H1 (cell line): Measurements from ENCODE around the gene PMM2. TPM values are rescaled to one million over a fixed set of nuclear protein-coding genes. Genes with fewer than 3 reads are reported as not detected.

Experiments used
- CTCF ChIA-PET: fragments of 300-600 bp; sonication (Branson Sonifier 250); formaldehyde crosslinking; loops from one replicate; lab custom pipeline; 2021; ENCODE audit not compliant: partially characterized antibody; lab: Charles Lee
- POLR2A ChIA-PET: fragments of 300-600 bp; sonication (Branson Sonifier 250); formaldehyde crosslinking; loops from one replicate; lab custom pipeline; 2021; ENCODE audit warnings: inconsistent platforms; ENCODE audit not compliant: partially characterized antibody; lab: Charles Lee
- DNase-seq, 2 experiments: peaks; one replicate each; pipeline versions ENCODE4 v3.0.0 to v3.0.0-alpha.2; 2010 to 2022; ENCODE audit warnings: low spot score in 2 of 2, low read depth in 1 of 2, mixed read lengths in 1 of 2
- FAIRE-seq: peaks from 2 replicates; lab custom pipeline; 2011; peaks lifted over from hg19 to GRCh38; lab: Jason Lieb, UNC
- H2AFZ ChIP-seq: 2 replicates; pipeline ENCODE4 v1.8.1; 2012; ENCODE audit warnings: low read length, inconsistent platforms
- H2AK5ac ChIP-seq: 2 replicates; pipeline ENCODE4 v1.6.1; 2013; ENCODE audit warnings: low read depth, low read length
- H2BK120ac ChIP-seq: replicated peaks from 2 replicates; pipeline ENCODE3; 2013; ENCODE audit warnings: low read depth, low read length, inconsistent platforms
- H2BK12ac ChIP-seq: 2 replicates; pipeline ENCODE4 v1.6.1; 2013; ENCODE audit warnings: low read depth, low read length
- H2BK15ac ChIP-seq: 2 replicates; pipeline ENCODE4 v1.6.1; 2013; ENCODE audit warnings: low read length
- H2BK20ac ChIP-seq: 2 replicates; pipeline ENCODE4 v1.6.1; 2013; ENCODE audit warnings: low read length
- H2BK5ac ChIP-seq: 2 replicates; pipeline ENCODE4 v1.6.1; 2013; ENCODE audit warnings: low read depth, low read length
- H3K14ac ChIP-seq: 2 replicates; pipeline ENCODE4 v1.6.1; 2013; ENCODE audit warnings: inconsistent platforms; ENCODE audit not compliant: insufficient read length
- H3K18ac ChIP-seq: 2 replicates; pipeline ENCODE4 v1.6.1; 2013; ENCODE audit warnings: low read length; ENCODE audit errors: extremely low read depth
- H3K23ac ChIP-seq: 2 replicates; pipeline ENCODE4 v1.6.1; 2013; ENCODE audit warnings: inconsistent platforms; ENCODE audit not compliant: insufficient read length
- H3K23me2 ChIP-seq: 2 replicates; pipeline ENCODE4 v1.6.1; 2013; ENCODE audit warnings: low read depth, low read length
- H3K27ac ChIP-seq: 2 replicates; pipeline ENCODE4 v1.6.1; 2011; ENCODE audit warnings: low read depth, low read length, inconsistent platforms
- H3K27me3 ChIP-seq, 4 experiments: replicated peaks in 1 of 4; 1 replicate in 1 of 4; 2 replicates in 3 of 4; pipeline versions ENCODE4 v1.6.1 to v1.8.1; 2011 to 2013; ENCODE audit warnings: low read length in 3 of 4, mild to moderate bottlenecking in 3 of 4, inconsistent platforms in 2 of 4, mixed read lengths in 2 of 4, moderate library complexity in 1 of 4; ENCODE audit not compliant: control insufficient read depth in 3 of 4, insufficient read depth in 3 of 4; ENCODE audit errors: extremely low read depth in 1 of 4
- H3K36me3 ChIP-seq, 4 experiments: 2 replicates each; pipeline versions ENCODE4 v1.6.1 to v1.8.1; 2011 to 2013; ENCODE audit warnings: mild to moderate bottlenecking in 4 of 4, low read length in 3 of 4, moderate library complexity in 2 of 4, control low read depth in 1 of 4, inconsistent platforms in 1 of 4; ENCODE audit not compliant: insufficient read depth in 4 of 4, control insufficient read depth in 2 of 4
- H3K4ac ChIP-seq: replicated peaks from 2 replicates; pipeline ENCODE3; 2013; ENCODE audit warnings: low read length, low read depth, mixed read lengths, inconsistent platforms; ENCODE audit not compliant: insufficient read length
- H3K4me1 ChIP-seq, 4 experiments: replicated peaks in 1 of 4; 1 replicate in 1 of 4; 2 replicates in 3 of 4; pipeline versions ENCODE4 v1.6.1 to v1.8.1; 2011 to 2013; ENCODE audit warnings: low read length in 3 of 4, inconsistent platforms in 2 of 4, mixed read lengths in 1 of 4; ENCODE audit not compliant: insufficient read depth in 4 of 4, control insufficient read depth in 3 of 4
- H3K4me2 ChIP-seq, 2 experiments: 2 replicates each; pipeline versions ENCODE4 v1.6.1 to v1.8.1; 2011 to 2013; ENCODE audit warnings: low read depth in 2 of 2, low read length in 2 of 2, control low read depth in 1 of 2, inconsistent platforms in 1 of 2, mild to moderate bottlenecking in 1 of 2; ENCODE audit not compliant: insufficient read depth in 1 of 2
- H3K4me3 ChIP-seq, 4 experiments: fragments of 200-600, 300-600 bp in 1 of 4; sonication (generic), shearing (Covaris generic), sonication (Bioruptor Twin) in 1 of 4; 2 replicates each; pipeline versions ENCODE4 v1.5.1 to v1.8.1; 2011 to 2016; ENCODE audit warnings: low read length in 4 of 4, low read depth in 3 of 4, control low read depth in 2 of 4, inconsistent platforms in 2 of 4, mild to moderate bottlenecking in 2 of 4, mixed read lengths in 1 of 4, moderate library complexity in 1 of 4; ENCODE audit not compliant: insufficient read depth in 2 of 4; ENCODE audit errors: extremely low read depth in 1 of 4
- H3K56ac ChIP-seq: replicated peaks from 2 replicates; pipeline ENCODE3; 2013; ENCODE audit warnings: low read depth, mild to moderate bottlenecking, mixed read lengths, low read length, inconsistent platforms; ENCODE audit not compliant: insufficient read length
- H3K79me1 ChIP-seq: 2 replicates; pipeline ENCODE4 v1.6.1; 2013; ENCODE audit warnings: low read depth, low read length, control low read depth
- H3K79me2 ChIP-seq, 2 experiments: 2 replicates each; pipeline versions ENCODE4 v1.6.1 to v1.8.1; 2012 to 2013; ENCODE audit warnings: low read length in 2 of 2, mild to moderate bottlenecking in 2 of 2, inconsistent platforms in 1 of 2; ENCODE audit not compliant: insufficient read depth in 2 of 2, control insufficient read depth in 1 of 2
- H3K9ac ChIP-seq, 4 experiments: replicated peaks in 1 of 4; 1 replicate in 1 of 4; 2 replicates in 3 of 4; pipeline versions ENCODE4 v1.6.1 to v1.8.1; 2011 to 2013; ENCODE audit warnings: low read depth in 3 of 4, low read length in 3 of 4, control low read depth in 2 of 4, mild to moderate bottlenecking in 2 of 4, moderate library complexity in 2 of 4, inconsistent platforms in 1 of 4; ENCODE audit errors: extremely low read depth in 1 of 4
- H3K9me3 ChIP-seq, 2 experiments: 2 replicates each; pipeline versions ENCODE4 v1.6.1 to v1.8.1; 2012 to 2013; ENCODE audit warnings: mild to moderate bottlenecking in 2 of 2, moderate library complexity in 2 of 2, control low read depth in 1 of 2, inconsistent platforms in 1 of 2, low read depth in 1 of 2, low read length in 1 of 2, mixed read lengths in 1 of 2; ENCODE audit not compliant: insufficient read depth in 2 of 2
- H4K20me1 ChIP-seq, 2 experiments: replicated peaks in 1 of 2; 2 replicates each; pipeline versions ENCODE3 to v1.8.1; 2011 to 2013; ENCODE audit warnings: inconsistent platforms in 2 of 2, low read length in 2 of 2, mild to moderate bottlenecking in 1 of 2; ENCODE audit not compliant: insufficient read depth in 2 of 2, control insufficient read depth in 1 of 2
- H4K5ac ChIP-seq: 2 replicates; pipeline ENCODE4 v1.6.1; 2013; ENCODE audit warnings: low read length, low read depth, mixed read lengths, inconsistent platforms; ENCODE audit not compliant: insufficient read length
- H4K8ac ChIP-seq: 2 replicates; pipeline ENCODE4 v1.8.0; 2013; ENCODE audit warnings: mild to moderate bottlenecking, moderate library complexity, low read length, inconsistent platforms; ENCODE audit not compliant: insufficient read depth; ENCODE audit errors: extremely low read depth
- H4K91ac ChIP-seq: replicated peaks from 2 replicates; pipeline ENCODE3; 2013; ENCODE audit warnings: low read length, mixed read lengths, inconsistent platforms; ENCODE audit not compliant: insufficient read length
- ATF2 ChIP-seq: IDR thresholded peaks from 2 replicates; pipeline ENCODE4 v1.6.1; 2012; ENCODE audit warnings: low read length, inconsistent platforms
- BCL11A ChIP-seq, 2 experiments: IDR thresholded peaks; one replicate each; pipeline ENCODE4 v1.6.1; 2011; ENCODE audit warnings: low read depth in 2 of 2, low read length in 2 of 2, mild to moderate bottlenecking in 2 of 2
- CHD1 ChIP-seq: IDR thresholded peaks from 2 replicates; pipeline ENCODE4 v1.6.1; 2012; ENCODE audit warnings: low read depth, low read length, improper control_type of control experiment
- CREB1 ChIP-seq: IDR thresholded peaks from 2 replicates; pipeline ENCODE4 v1.6.1; 2012; ENCODE audit warnings: inconsistent platforms
- CTCF ChIP-seq, 3 experiments: IDR thresholded peaks; 1 replicate in 2 of 3; 2 replicates in 1 of 3; pipeline versions ENCODE4 v1.5.1 to v1.6.1; 2011; ENCODE audit warnings: low read length in 3 of 3, mild to moderate bottlenecking in 3 of 3, inconsistent platforms in 2 of 3, low read depth in 1 of 3, moderate library complexity in 1 of 3; ENCODE audit not compliant: insufficient read depth in 1 of 3; ENCODE audit errors: control extremely low read depth in 1 of 3
- HDAC6 ChIP-seq: IDR thresholded peaks from one replicate; pipeline ENCODE4 v1.7.1; 2012; ENCODE audit warnings: low read depth, mild to moderate bottlenecking, inconsistent platforms, low read length, moderate library complexity
- SP1 ChIP-seq: IDR thresholded peaks from 2 replicates; pipeline ENCODE4 v1.6.1; 2011; ENCODE audit warnings: low read depth, low read length
- SP2 ChIP-seq: IDR thresholded peaks from 2 replicates; pipeline ENCODE4 v1.6.1; 2012; ENCODE audit warnings: mild to moderate bottlenecking, low read length, inconsistent platforms
- SP4 ChIP-seq: IDR thresholded peaks from 2 replicates; pipeline ENCODE4 v1.6.1; 2012; ENCODE audit warnings: low read length, inconsistent platforms
- SUZ12 ChIP-seq: fragments of 200-600 bp; sonication (generic); IDR thresholded peaks from 2 replicates; pipeline ENCODE4 v1.6.1; 2012; ENCODE audit warnings: mild to moderate bottlenecking, inconsistent platforms, low read length, moderate library complexity, mixed read lengths
- TAF1 ChIP-seq: IDR thresholded peaks from 2 replicates; pipeline ENCODE4 v1.6.1; 2011; ENCODE audit warnings: mild to moderate bottlenecking, low read depth, low read length
- WGBS, 2 experiments: shearing (Covaris generic) in 1 of 2; methylation state at CpG; one replicate each; pipeline versions ENCODE4 v1.1.6 to v1.1.7; 2013 to 2015; ENCODE audit warnings: low lambda C conversion rate in 2 of 2, mixed read lengths in 2 of 2, inconsistent platforms in 1 of 2, low coverage in 1 of 2, missing lambda C conversion rate in 1 of 2; ENCODE audit not compliant: insufficient replicate concordance in 2 of 2, insufficient coverage in 1 of 2, insufficient read length in 1 of 2; ENCODE audit errors: extremely low coverage in 1 of 2, missing lambda C conversion rate in 1 of 2; 5-methylcytosine and 5-hydroxymethylcytosine counted together
- polyA plus RNA-seq, 7 experiments: library from polyadenylated mRNA; depleted of rRNA in 3 of 7; stranded (reverse) in 5 of 7; unstranded in 2 of 7; fragments of >200 nt in 5 of 7; fragments of 200-250 nt in 2 of 7; gene quantifications; 1 replicate in 5 of 7; 2 replicates in 1 of 7; 4 replicates in 1 of 7; pipeline versions ENCODE4 v1.2.1 to v1.2.3, GENCODE V29; 2011 to 2013; ENCODE audit warnings: missing spikeins in 2 of 7, mixed read lengths in 2 of 7
- total RNA-seq: library from RNA; stranded (reverse); fragmentation: NEBNext Ultra II Directional; extraction: Animal tissue kit (Norgen Biotek cat#: 25700); gene quantifications from 2 replicates; pipeline ENCODE4 v1.2.1, GENCODE V29; 2021

PMM2 gene
- total and polyA plus RNA-seq, 2 of the 8 experiments (the other 6 are each of a cell fraction or from before 2014, with no cell fraction given) = 26.2 to 49.4 TPM

GRCh38 chr16:8874388-8874787, 76.7 kb downstream of the PMM2 start:
- Histone ChIP-seq H2BK15ac (no peak overlapping the region), H2BK5ac (no peak overlapping the region), H3K23ac (no peak overlapping the region), H3K79me2 (no peaks in the 10 kb centered on the region), H3K27ac (no peak overlapping the region), H3K18ac (no peak overlapping the region), H3K27me3 (no peaks in the 10 kb centered on the region), H3K14ac (no peak overlapping the region), H3K9me3 (no peaks in the 10 kb centered on the region), H4K5ac (no peak overlapping the region), H3K9ac (no peak overlapping the region), H4K20me1 (no peaks in the 10 kb centered on the region), H3K79me1 (no peaks in the 10 kb centered on the region), H2BK20ac (no peak overlapping the region), H4K8ac (no peak overlapping the region), H3K56ac (no peak overlapping the region), H3K4me3 (no peak overlapping the region), H3K4ac (no peak overlapping the region), H2AFZ (no peak overlapping the region), H4K91ac (no peak overlapping the region), H2BK12ac (no peak overlapping the region), H3K4me1 (peaks cover 3 to 13% (median 8%) of the 10 kb centered on the region in 4 experiments), H2AK5ac (no peak overlapping the region), H3K23me2 (peaks cover 2% of the 10 kb centered on the region; the same call in 1 of the 2 replicates), H3K4me2 (no peak overlapping the region), H3K36me3 (no peaks in the 10 kb centered on the region), H2BK120ac (no peak overlapping the region)
- no peak for DNase-seq
- WGBS, 2 experiments = 88% methylated on average over 6 of the region's 6 CpGs; no CpG with 5 or more reads in 1 of the 2 experiments
- no peak for FAIRE-seq
- CTCF ChIA-PET = interaction anchor here (0.6 to 3.3 kb wide), 10 partner anchors 10 to 482 kb away, joined by 3 to 25 read pairs (median 4); no protein-coding TSS in a partner anchor
- POLR2A ChIA-PET = interaction anchor here (1.6 to 29.1 kb wide), 3 partner anchors 10 to 16 kb away, joined by 3 to 456 read pairs (median 7); partner anchors contain the start of gene CARHSP1
- TF ChIP-seq SP4 (no peak), BCL11A (IDR thresholded peaks at IDR 0.05; ENCODE audit: low read depth in 2 of 2, low read length in 2 of 2) (no peak), CHD1 (no peak), TAF1 (no peak), CREB1 (no peak), SUZ12 (no peak), ATF2 (no peak), SP1 (no peak), SP2 (no peak), CTCF (IDR thresholded peaks at IDR 0.05; ENCODE audit: control extremely low read depth in 1 of 3, insufficient read depth in 1 of 3, low read depth in 1 of 3, low read length in 3 of 3) (no peak), HDAC6 (no peak)
